GM12891 (cell line): ENCODE measurements around the gene SLC25A21.

Source experiments
- POLR2A ChIP-seq: IDR thresholded peaks from 2 replicates; pipeline ENCODE4 v1.6.1; 2011; ENCODE audit warnings: low read depth, low read length, control low read depth
- POLR2AphosphoS5 ChIP-seq: IDR thresholded peaks from 2 replicates; pipeline ENCODE4 v1.6.1; 2011; ENCODE audit warnings: low read depth, low read length, control low read depth
- SPI1 ChIP-seq: IDR thresholded peaks from 2 replicates; pipeline ENCODE4 v1.6.1; 2011; ENCODE audit warnings: low read depth, low read length, control low read depth
- TAF1 ChIP-seq: IDR thresholded peaks from 2 replicates; pipeline ENCODE4 v1.6.1; 2011; ENCODE audit warnings: low read depth, low read length, control low read depth

GRCh38 chr14:36949371-36949770 is 223.0 kb downstream of the SLC25A21 start:
- TF ChIP-seq POLR2A (no peak), POLR2AphosphoS5 (no peak), SPI1 (no peak), TAF1 (no peak)
